Activated CD4-positive, alpha-beta T cell treated with anti-CD3 and anti-CD28 coated beads, Interleukin-2, amount 50 U/mL, for 48 hours (primary cell): Measurements from ENCODE around the gene MTERF4.

ENCODE experiments used
- DNase-seq, 2 experiments: peaks; one replicate each; pipeline ENCODE4 v3.0.0-alpha.2; 2020

The MTERF4 gene

GRCh38 chr2:241048149-241048948 lies 53.7 kb downstream of the MTERF4 start:
- DNase-seq = no peak

- DNase-seq = no peak
These were observed 54.7 kb downstream of the MTERF4 start for GRCh38 chr2:241047253-241048010.
